ENCODE measurements around the gene ROGDI. TPM values are rescaled to one million over a fixed set of nuclear protein-coding genes. Genes with fewer than 3 reads are reported as not detected.

Gene ROGDI
- total and polyA plus RNA-seq, 2 of the 13 experiments (the other 11 are each of a cell fraction or from before 2014, with no cell fraction given): 19.2 to 42.1 TPM

DNA sequence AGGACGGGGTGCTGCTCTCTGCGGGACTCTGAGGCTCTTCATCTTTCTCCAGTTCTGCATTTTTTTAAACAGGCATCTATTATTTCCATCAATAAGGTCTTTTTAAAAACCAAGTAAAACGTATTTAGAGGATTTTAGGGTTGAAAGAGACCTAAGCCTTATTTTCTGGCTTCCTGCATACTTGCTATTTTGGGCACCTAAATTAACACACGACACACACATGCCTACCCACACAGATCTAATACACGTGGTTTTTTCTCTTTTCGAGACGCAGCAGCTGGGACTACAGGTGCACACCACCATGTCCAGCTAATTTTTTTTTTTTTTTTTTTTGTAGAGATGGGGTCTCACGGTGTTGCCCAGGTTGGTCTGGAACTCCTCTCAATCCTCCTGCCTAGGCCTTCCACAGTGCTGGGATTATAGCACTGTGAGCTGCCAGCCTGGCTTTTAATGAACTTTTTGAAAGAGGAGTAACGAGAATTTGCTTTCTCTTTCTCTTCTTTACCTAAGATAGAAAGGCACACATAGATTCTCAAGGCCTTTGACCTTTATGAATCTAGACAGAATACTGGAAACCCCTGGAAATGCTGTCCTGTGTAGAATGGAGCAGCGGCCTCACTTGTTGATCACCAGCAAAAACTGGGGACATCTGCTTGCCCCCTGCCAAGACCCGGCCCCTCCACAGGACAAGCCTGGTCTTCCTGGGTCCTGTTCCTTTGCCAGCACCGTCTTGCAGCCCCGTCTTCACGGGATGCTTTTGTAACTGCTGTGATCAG, 54.3 kb downstream of the ROGDI start:
- intact Hi-C loops (cut with micrococcal nuclease; ENCODE audit: unreplicated experiment) (no loop called here), in situ Hi-C loops (cut with HindIII; ENCODE audit: extremely low pct_ligation_motif_present, low pct_unique_long_range_greater_than_20kb) (no loop called here)
- Histone ChIP-seq H3K4me3 (replicated peaks in 1 of 3; ENCODE audit: insufficient read depth in 1 of 3, low read depth in 2 of 3, low read length in 3 of 3) (no peak overlapping the region), H4K20me1 (ENCODE audit: insufficient read depth, low read length) (no peaks in the 10 kb centered on the region), H3K4me2 (ENCODE audit: low read depth, low read length) (no peak overlapping the region), H3K9ac (ENCODE audit: insufficient read depth, low read depth, low read length) (no peak overlapping the region), H3K4me1 (ENCODE audit: insufficient read depth, low read length) (peaks cover 8% of the 10 kb centered on the region), H3K79me2 (ENCODE audit: insufficient read depth, low read length) (no peaks in the 10 kb centered on the region), H3K9me3 (ENCODE audit: low read length) (no peaks in the 10 kb centered on the region), H2AFZ (ENCODE audit: low read length) (no peak overlapping the region), H3K36me3 (replicated peaks in 1 of 2; ENCODE audit: control insufficient read depth in 1 of 2, insufficient read depth in 2 of 2, low read length in 2 of 2) (peaks cover 15 to 23% of the 10 kb centered on the region in 2 experiments; a peak in 4 of 5 replicates), H3K27me3 (ENCODE audit: control insufficient read depth in 1 of 2, insufficient read depth in 2 of 2, low read length in 2 of 2) (no peaks in the 10 kb centered on the region), H3K27ac (ENCODE audit: extremely low read length, insufficient read depth, low read length) (no peak overlapping the region)
- 82% methylated on average over 14 of the region's 14 CpGs for WGBS (ENCODE audit: low lambda C conversion rate)
- TF ChIP-seq ZNF331 (CRISPR knock-in tag; IDR thresholded peaks at IDR 0.05): no peak
- TF ChIP-seq, protein P1, sequence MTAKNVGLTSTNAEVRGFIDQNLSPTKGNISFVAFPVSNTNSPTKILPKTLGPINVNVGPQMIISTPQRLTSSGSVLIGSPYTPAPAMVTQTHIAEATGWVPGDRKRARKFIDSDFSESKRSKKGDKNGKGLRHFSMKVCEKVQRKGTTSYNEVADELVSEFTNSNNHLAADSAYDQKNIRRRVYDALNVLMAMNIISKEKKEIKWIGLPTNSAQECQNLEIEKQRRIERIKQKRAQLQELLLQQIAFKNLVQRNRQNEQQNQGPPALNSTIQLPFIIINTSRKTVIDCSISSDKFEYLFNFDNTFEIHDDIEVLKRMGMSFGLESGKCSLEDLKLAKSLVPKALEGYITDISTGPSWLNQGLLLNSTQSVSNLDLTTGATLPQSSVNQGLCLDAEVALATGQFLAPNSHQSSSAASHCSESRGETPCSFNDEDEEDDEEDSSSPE (CRISPR knock-in tag; IDR thresholded peaks at IDR 0.05): no peak
- no peak for TF ChIP-seq ZNF577 (CRISPR knock-in tag; IDR thresholded peaks at IDR 0.05; ENCODE audit: borderline replicate concordance, low read depth)
- TF ChIP-seq TOPORS (CRISPR knock-in tag; IDR thresholded peaks at IDR 0.05): no peak
- TF ChIP-seq POLR2AphosphoS5 (IDR thresholded peaks at IDR 0.05; ENCODE audit: low read depth, low read length): 0 out of 2 replicates have a peak, but pooled peaks have one; percentile 5
- TF ChIP-seq KDM4B (CRISPR knock-in tag; IDR thresholded peaks at IDR 0.05): no peak
- CTCF ChIA-PET (ENCODE audit: low intra/inter-chr PET ratio, low total read pairs): no interaction called here
- TSS peak; percentile 19 for BruUV-seq (replicated peaks)
- no peak for FAIRE-seq
- DNase-seq (ENCODE audit: low spot score): no peak
- POLR2A ChIA-PET: interaction anchor here (1.0 kb wide), 1 partner anchor 21 kb away, joined by 4 read pairs; no protein-coding TSS in a partner anchor
- ATAC-seq: no peak
